Kidney capillary endothelial cell (primary cell): Measurements from ENCODE around the gene NFE2L2.
"Not testable (repeated sequence)": the region's sequence is repeated elsewhere in the genome, so short reads cannot be mapped to it uniquely, and the experiment has no call there.

Experiments used
- DNase-seq: peaks from one replicate; pipeline ENCODE4 v3.0.0-alpha.2; 2018; ENCODE audit warnings: low spot score

The NFE2L2 gene

DNA sequence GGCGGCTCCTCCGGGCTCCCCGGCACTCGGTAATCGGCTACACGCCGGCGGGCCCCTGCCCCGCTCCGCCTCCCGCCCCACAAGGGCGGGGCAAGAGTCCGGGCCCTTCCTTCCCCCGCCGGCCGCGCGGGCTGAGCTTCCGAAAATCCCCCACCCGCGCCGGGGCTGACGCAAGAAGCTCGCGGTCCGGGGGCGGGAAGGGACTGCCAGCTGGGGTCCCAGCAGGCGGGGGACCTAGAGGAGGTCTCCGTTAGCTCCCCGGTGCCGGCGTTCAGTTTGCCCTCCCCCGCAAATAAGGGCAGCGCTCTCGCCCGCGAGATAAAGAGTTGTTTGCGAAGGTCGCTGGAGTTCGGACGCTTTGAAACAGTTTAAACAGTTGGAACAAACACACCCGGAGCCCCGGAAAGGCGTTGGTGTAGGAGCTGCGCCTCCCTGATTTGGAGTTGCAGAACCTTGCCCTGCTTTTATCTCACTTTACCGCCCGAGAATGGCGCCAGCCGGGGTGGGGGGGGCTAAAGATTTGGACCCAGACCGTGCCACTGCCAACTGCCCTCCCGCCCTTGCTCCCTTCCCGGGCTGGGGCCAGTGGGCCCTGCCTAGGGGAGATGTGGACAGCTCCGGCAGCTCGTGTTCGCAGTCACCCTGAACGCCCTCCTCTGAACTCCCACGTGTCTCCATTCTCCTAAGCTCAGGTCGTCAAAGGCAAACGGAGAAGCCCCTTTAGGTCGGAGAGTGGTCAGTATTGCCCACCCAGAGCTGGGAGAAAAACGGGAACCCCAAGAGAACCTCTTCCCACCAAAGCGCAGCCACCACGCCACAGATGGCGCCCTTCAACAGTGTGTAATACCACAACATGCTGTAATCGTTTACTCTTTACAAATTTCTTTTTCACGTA lies at the start of gene NFE2L2:
Gene NFE2L2, minus strand, starts transcription at position 35 of the 895 bp plus-strand sequence. CDS start 151 bp downstream, outside the sequence.
- peak; percentile 63 for DNase-seq

GRCh38 chr2:177314194-177314593 lies 49.7 kb upstream of the NFE2L2 start:
- no peak for DNase-seq

DNA sequence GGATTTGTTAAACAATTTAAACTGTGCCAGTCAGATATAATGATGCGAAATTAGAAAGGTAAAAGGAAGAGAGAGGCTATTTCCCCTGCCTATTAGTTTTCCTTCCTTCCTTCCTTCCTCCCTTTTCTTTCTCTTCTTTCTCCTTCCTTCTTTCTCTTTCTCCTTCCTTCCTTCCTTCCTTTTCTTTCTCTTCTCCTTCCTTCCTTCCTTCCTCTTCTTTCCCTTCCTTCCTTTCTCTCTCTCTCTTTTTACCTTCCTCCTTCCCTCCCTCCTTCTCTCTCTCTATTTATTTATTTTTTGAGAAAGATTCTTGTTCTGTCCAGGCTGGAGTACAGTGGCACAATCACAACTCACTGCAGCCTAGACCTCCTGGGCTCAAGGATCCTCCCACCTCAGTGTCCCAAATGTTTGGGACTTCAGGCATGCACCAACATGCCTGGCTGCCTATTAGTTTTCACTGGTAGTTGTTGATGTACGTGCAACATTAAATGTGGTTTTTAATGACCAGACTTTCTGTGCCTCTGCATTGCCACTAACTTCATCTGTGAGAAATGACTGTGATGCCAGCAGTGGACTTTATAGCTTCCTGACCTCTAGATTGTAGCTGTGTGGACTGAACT lies 48.7 kb upstream of the NFE2L2 start:
- DNase-seq = no peak

DNA sequence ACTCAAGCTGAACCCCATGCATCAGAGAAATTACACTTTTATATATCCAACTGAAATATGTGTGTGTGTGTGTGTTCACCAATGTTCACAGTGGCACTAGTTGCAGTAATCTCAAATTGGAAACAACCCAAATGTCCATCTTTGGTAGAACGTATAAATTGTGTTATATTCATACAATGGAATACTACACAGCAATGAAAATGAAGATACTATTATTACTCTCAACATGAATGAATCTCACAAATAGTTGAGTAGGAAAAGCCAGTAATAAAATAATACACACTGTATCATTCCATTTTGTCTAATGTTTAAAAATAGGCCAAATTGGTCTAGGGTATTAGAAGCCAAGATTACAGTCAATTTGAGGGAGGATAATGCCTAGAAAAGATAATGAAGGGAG lies 48.0 kb upstream of the NFE2L2 start:
- DNase-seq = no peak

GRCh38 chr2:177309672-177310309 lies 45.3 kb upstream of the NFE2L2 start:
- not testable (repeated sequence) for DNase-seq

- no peak for DNase-seq
Measured at GRCh38 chr2:177306550-177306949, 42.0 kb upstream of the NFE2L2 start.

- no peak for DNase-seq
Measured at GRCh38 chr2:177303939-177304338, 39.4 kb upstream of the NFE2L2 start.

DNA sequence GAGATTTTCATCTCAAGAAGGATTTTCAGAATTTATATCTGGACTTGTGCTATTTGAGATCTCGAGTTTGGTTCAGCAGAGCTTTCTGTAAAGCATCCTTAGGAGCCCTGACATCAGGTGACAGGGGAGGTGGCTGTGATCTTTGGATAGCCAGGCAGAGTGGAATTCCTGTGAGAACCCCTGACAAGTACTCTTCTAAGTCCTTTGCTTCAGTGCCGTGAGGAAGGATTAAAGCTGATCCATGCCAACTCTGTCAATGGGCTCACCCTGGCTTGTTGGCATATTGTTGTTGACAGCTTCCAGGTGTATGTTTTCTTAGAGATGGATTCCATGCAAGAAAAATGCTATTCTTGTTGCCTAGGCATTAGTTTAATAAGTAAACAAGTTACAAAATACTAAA lies 38.0 kb upstream of the NFE2L2 start:
- DNase-seq = no peak

DNA sequence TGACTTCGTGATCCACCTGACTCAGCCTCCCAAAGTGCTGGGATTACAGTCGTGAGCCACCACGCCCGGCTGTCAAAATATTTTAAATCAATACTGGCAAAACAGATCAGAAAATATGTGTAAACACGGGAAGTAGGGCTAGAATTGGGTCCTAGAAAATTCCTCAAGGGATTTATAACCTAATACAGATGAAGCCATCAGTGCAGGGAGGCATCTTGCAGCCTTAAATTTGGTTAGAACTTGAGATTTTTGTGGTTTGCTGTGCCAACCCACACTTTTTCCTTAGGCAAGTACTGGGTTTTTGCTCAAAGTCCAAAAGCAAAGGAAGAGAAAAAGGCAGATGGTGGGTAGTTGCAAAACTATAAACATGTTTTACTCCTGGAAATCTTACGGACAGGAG lies 33.7 kb upstream of the NFE2L2 start:
- no peak for DNase-seq

DNA sequence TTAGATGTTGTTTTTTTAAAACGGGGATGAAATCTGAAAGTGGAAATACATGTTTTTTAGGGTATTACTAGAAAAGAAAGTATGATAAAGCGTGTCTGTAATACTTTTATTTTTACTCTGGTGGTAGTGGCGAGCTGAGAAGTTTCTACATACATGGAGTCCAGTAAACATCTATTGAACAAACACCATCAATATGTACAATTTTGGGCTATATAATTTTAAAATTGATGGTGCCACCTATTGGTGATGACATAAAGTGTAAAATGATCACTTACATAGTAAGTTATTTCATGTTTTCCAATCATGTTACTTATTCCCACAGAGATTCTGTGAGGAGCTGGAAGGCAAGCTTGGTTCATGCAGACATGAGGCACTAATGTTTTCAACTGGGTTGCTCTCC lies 31.5 kb upstream of the NFE2L2 start:
- DNase-seq = peak; percentile 3

- no peak for DNase-seq
Measured at GRCh38 chr2:177295484-177295883, 31.0 kb upstream of the NFE2L2 start.

GRCh38 chr2:177291701-177292100 lies 27.2 kb upstream of the NFE2L2 start:
- DNase-seq = no peak

DNA sequence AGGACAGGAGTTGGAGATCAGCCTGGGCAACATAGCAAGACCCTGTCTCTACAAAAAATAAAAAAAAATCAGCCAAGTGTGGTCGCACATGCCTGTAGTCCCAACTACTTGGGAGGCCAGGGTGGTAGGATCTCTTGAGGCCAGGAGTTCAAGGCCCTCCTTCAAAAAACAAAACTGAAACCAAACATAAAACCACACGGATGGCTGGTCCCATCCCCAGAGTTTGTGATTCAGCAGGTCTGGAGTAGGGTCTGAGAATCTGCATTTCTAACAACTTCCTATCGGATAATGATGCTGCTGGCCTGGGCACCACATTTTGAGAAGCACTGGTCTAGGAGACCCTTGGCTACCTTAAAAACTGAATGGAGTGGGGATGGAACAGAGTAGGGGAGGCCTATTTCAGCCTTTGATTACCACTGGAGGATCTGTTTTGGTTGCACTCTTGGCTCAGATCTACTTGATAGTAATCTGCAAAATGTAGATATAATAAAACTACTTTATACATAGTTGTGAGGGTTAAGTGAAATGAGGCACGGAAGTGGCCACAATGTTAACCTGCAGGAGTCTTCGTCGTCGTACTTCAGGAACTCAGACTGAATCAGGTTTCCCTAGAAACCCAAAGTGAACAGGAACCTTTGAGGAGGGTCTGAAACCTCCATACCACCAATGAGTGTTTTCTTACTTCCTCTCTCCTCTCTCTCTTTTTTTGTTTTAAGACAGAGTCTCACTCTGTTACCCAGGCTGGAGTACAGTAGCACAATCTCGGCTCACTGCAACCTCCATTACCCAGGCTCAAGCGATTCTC lies 25.5 kb upstream of the NFE2L2 start:
- DNase-seq = no peak

- no peak for DNase-seq
Measured at GRCh38 chr2:177287814-177288213, 23.3 kb upstream of the NFE2L2 start.

- no peak for DNase-seq
Measured at GRCh38 chr2:177285892-177286715, 21.6 kb upstream of the NFE2L2 start.

- no peak for DNase-seq
Measured at GRCh38 chr2:177284531-177284930, 20.0 kb upstream of the NFE2L2 start.

- no peak for DNase-seq
Measured at GRCh38 chr2:177283906-177284305, 19.4 kb upstream of the NFE2L2 start.

- DNase-seq = no peak
Measured at GRCh38 chr2:177282787-177283572, 18.5 kb upstream of the NFE2L2 start.

DNA sequence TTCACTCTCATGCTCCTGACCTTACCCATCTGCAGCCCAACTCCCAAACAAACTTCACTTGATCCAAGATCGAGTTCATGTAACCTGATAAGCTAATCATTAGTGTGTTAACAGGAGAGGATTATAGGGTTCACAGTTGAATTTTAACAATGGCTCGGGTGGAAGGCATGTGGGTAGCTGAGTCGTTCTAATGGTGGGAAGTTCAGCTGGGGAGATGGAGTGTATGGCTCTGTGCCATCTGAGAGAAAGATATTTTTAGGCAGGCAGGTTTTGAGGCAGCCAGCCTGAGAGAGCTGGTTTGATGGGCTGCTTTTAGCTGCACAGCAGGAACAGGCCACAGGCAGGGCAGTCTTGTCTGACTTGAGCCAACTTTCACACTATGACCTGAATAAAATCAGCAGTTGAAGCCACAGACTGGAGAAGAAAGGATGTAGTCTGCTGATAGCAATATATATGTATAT lies 17.7 kb upstream of the NFE2L2 start:
- no peak for DNase-seq
